ENCODE measurements around the gene EIF4H.
A peak's percentile ranks its signal among the peaks of the same experiment; 100 is the strongest.

The EIF4H gene

DNA sequence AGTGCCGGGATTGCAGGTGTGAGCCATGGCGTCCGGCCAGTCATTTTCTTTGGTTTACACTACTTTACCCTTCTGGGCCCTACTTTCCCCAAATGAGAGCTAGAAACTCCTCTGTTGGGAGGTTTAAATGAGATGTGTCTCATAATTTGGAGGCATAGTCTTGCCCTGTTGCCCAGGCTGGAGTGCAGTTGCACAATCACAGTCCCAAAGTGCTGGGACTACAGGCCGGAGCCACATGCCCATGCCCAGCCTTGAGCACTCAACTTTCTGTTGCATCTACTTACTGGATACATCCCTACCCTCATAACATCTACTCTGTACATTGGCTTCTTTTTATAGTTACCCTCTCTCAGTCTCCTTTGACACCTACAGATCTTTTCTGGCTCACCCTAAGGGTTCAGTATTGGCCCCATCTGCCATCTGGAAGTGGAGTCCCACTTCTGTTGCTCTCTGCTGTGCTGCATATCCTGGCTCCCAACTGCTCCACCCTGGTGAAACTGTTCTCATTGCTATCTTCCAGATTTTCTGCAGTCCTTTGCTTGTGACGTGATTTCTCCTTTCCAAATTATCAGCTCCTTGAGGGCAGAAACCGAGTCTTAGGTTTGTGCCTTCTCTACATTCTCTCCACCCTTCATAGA lies 8.4 kb downstream of the EIF4H start:
- no peak for DNase-seq (ENCODE audit: low read depth)
- H3K4me3 ChIP-seq (ENCODE audit: low read length), result no peak overlapping the region
- TF ChIP-seq, protein P1, sequence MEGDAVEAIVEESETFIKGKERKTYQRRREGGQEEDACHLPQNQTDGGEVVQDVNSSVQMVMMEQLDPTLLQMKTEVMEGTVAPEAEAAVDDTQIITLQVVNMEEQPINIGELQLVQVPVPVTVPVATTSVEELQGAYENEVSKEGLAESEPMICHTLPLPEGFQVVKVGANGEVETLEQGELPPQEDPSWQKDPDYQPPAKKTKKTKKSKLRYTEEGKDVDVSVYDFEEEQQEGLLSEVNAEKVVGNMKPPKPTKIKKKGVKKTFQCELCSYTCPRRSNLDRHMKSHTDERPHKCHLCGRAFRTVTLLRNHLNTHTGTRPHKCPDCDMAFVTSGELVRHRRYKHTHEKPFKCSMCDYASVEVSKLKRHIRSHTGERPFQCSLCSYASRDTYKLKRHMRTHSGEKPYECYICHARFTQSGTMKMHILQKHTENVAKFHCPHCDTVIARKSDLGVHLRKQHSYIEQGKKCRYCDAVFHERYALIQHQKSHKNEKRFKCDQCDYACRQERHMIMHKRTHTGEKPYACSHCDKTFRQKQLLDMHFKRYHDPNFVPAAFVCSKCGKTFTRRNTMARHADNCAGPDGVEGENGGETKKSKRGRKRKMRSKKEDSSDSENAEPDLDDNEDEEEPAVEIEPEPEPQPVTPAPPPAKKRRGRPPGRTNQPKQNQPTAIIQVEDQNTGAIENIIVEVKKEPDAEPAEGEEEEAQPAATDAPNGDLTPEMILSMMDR (conservative IDR thresholded peaks at IDR 0.05; ENCODE audit: low read length), result no peak

DNA sequence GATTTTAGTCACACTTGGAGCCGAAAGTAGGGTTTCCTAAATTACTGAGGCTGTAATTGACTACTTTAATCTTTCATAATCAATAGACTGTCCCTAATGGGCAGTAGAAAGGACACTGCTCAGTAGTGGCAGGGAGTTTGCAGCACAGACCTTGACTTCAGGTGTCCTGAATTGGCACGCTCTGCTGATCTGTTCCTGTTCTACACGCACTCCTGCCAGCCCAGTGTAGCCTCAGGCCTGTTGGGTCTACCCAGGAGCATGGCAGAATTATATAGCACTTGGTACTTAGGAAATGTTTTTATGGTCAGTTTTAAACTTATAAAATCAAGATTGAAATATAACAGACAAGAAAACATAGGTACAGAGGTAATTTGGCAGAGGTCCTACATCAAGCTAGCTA lies 9.0 kb downstream of the EIF4H start:
- DNase-seq (ENCODE audit: low read depth), result no peak
- no peak overlapping the region for H3K4me3 ChIP-seq (ENCODE audit: low read length)
- TF ChIP-seq, protein P1 (conservative IDR thresholded peaks at IDR 0.05; ENCODE audit: low read length), result no peak

DNA sequence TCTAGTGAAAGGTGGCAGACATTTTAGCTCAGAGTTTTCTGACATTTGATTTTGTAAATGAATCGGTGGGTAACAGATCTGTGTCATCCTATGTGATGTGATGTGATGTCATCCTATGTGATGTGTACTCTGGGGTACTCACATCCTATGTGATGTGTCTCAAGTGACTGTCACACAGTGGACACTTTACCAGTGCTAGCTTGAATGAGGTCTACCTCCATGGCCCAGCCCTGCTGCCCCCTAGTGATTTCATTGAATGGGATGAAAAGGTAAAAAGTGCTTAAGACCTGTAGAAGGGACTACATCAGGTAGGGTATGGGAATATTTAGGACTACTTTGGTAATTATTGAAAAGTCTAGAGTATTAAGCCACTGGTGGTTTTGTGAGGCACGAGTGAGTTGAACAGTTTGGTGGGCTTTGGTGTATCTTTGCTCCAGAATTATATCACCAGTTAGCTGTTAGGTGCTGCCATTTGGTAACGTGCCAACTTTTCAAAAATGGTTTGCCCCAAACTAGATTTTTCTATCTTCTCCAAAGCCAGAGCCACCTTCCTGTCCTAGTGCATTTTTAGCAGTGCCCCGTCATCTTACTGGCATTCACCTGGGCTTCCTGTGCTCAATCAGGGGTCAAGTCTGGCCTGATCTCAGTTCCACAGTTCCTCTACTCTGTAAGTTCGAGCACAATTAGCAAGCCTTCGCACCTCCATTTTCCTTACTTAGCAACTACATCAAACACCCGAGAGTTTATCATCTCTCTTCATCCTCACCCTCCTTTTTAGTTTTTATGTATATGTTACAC lies 9.7 kb downstream of the EIF4H start:
- no peak overlapping the region for H3K4me3 ChIP-seq (ENCODE audit: low read length)
- TF ChIP-seq, protein P1 (conservative IDR thresholded peaks at IDR 0.05; ENCODE audit: low read length), result 0 out of 2 replicates have a peak, but pooled peaks have one; percentile 13
- DNase-seq (ENCODE audit: low read depth), result no peak

DNA sequence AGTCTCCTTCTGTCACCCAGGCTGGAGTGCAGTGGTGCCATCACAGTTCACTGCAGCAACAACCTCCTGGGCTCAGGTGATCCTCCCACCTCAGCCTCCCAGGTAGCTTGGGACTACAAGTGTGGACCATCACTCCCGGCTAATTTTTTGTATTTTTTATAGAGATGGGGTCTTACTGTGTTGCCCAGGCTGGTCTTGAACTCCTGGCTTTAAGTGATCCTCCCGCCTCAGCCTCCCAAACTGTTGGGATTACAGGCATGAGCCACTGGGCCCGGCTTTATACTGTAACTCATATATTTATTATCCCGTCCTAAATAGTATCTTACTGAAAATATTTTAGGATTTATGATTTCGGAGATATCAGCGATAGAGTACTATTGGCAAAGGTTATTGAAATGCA lies 10.9 kb downstream of the EIF4H start:
- TF ChIP-seq, protein P1 (conservative IDR thresholded peaks at IDR 0.05; ENCODE audit: low read length), result no peak
- DNase-seq (ENCODE audit: low read depth), result no peak
- no peak overlapping the region for H3K4me3 ChIP-seq (ENCODE audit: low read length)

DNA sequence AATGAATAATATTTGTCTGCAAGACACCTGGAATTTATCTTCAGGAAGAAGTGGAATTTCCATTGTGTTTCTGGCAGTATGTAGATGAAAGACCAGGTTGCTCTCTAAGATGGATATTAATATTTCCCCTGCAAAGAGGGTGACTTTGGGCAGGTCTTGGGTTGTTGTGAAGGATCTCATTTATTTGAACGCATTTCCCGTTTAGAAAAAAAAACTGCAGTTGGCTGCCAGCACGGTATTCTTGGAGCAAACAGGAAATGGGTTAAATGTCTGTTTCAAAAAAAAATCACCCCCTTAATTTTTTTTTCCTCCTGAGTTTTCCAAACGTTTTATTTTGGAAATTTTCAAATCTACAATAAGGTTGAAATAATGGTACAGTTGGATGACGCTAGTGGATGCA lies 11.5 kb downstream of the EIF4H start:
- H3K4me3 ChIP-seq (ENCODE audit: low read length), result no peak overlapping the region
- DNase-seq (ENCODE audit: low read depth), result no peak
- TF ChIP-seq, protein P1 (conservative IDR thresholded peaks at IDR 0.05; ENCODE audit: low read length), result no peak

DNA sequence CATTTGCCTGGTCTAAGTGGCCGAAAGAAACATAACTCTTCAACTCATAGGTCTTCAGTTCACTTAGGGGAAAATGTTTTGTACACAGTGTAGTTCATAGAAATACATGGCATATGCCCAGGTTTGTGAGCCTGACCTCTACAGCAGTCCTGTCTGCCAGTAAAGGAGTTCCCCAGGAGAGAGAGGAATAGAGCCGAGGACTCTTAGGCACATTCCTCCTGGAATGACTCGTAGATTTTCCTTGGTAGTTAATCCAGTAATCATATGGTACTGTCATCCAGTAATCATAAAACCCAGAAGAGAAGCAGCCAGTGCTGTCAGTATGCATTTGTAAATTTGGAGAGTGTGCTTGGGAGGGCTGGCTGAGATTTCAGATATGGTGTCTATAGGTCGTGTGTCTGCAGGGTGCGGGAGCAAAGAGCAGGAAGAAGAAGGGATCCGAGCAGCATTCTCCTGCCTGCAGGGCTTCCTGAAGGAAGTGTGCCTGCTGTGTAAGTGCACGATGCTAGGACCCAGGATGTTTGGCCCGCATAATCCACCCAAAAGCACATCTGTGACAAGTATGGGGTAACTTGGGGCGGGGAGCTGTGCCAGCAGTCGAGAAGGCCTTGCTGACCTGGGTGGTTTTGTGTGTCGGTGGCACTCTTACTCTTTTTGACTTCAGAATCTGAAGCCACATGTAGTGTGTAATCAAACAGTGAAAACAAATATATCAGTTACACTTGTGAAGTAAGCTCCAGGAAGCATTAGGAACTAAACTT lies 13.9 kb downstream of the EIF4H start:
- no peak overlapping the region for H3K4me3 ChIP-seq (ENCODE audit: low read length)
- TF ChIP-seq, protein P1 (conservative IDR thresholded peaks at IDR 0.05; ENCODE audit: low read length), result no peak
- DNase-seq (ENCODE audit: low read depth), result peak; percentile 58
